Keratinocyte (primary cell): ENCODE results near the gene MAPK13.

ENCODE experiments used
- EZH2 ChIP-seq: IDR thresholded peaks from one replicate; pipeline ENCODE4 v1.6.1; 2012; ENCODE audit warnings: inconsistent platforms, mild to moderate bottlenecking, low read length, moderate library complexity
- TF ChIP-seq, protein P1 (sequence below), 3 experiments: IDR thresholded peaks in 1 of 3; conservative IDR thresholded peaks in 1 of 3; optimal IDR thresholded peaks in 1 of 3; 2 replicates in 2 of 3; 3 replicates in 1 of 3; pipeline versions ENCODE3 to v1.5.1; 2011; ENCODE audit warnings: low read length in 3 of 3, mild to moderate bottlenecking in 3 of 3, moderate library complexity in 2 of 3, control low read depth in 1 of 3, inconsistent platforms in 1 of 3; ENCODE audit not compliant: insufficient read depth in 2 of 3; ENCODE audit errors: extremely low read depth in 1 of 3

DNA sequence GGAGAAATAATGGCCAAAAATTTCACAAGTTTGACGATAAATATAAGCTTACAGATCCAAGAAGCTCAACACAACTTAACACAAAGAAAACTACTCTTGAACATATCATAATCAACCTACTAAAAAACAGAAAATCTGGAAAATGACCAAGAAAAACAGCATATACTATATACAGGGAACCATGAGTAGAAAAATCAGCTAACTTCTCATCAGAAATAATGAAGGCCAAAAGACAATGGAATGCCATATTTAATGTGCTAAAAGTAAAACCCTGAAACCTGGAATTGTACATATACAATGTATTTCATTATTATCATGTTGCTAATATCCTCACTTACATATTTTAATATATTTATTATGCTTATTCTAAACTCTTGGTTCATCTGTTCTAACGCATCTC is 25.3 kb downstream of the MAPK13 start:
- no peak for TF ChIP-seq EZH2
- TF ChIP-seq, protein P1, sequence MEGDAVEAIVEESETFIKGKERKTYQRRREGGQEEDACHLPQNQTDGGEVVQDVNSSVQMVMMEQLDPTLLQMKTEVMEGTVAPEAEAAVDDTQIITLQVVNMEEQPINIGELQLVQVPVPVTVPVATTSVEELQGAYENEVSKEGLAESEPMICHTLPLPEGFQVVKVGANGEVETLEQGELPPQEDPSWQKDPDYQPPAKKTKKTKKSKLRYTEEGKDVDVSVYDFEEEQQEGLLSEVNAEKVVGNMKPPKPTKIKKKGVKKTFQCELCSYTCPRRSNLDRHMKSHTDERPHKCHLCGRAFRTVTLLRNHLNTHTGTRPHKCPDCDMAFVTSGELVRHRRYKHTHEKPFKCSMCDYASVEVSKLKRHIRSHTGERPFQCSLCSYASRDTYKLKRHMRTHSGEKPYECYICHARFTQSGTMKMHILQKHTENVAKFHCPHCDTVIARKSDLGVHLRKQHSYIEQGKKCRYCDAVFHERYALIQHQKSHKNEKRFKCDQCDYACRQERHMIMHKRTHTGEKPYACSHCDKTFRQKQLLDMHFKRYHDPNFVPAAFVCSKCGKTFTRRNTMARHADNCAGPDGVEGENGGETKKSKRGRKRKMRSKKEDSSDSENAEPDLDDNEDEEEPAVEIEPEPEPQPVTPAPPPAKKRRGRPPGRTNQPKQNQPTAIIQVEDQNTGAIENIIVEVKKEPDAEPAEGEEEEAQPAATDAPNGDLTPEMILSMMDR (optimal IDR thresholded peaks at IDR 0.05 in 1 of 3, IDR thresholded peaks at IDR 0.05 in 1 of 3, conservative IDR thresholded peaks at IDR 0.05 in 1 of 3; ENCODE audit: extremely low read depth in 1 of 3, insufficient read depth in 2 of 3, low read length in 3 of 3), result no peak
